ENCODE results near the gene TIMP2.

- TF ChIP-seq CTCF (IDR thresholded peaks at IDR 0.05; ENCODE audit: poor library complexity): no peak
- no peak for TF ChIP-seq EZH2 (IDR thresholded peaks at IDR 0.05; ENCODE audit: borderline replicate concordance)
Observed at GRCh38 chr17:78896834-78897663, 28.1 kb downstream of the TIMP2 start.
